Body of pancreas (tissue), 4 donors: ENCODE measurements around the gene CEACAM16. TPM values are rescaled to one million over a fixed set of nuclear protein-coding genes. Genes with fewer than 3 reads are reported as not detected.

Source experiments
- ATAC-seq: fragments of 150-250 bp; one replicate; pipeline ENCODE4 v1.9.1; 2016
- DNase-seq, 4 donors: peaks; one replicate each; pipeline ENCODE4 v3.0.0-alpha.2; 2019
- H3K27ac ChIP-seq, 4 donors: fragments of 200-600 bp; sonication (generic); 1 replicate in 3 of 4; 2 replicates in 1 of 4; pipeline versions ENCODE4 v1.5.1 to v1.6.1; 2016 to 2019; ENCODE audit warnings: mild to moderate bottlenecking in 1 of 4, mixed read lengths in 1 of 4, moderate library complexity in 1 of 4
- H3K27me3 ChIP-seq, 2 donors: fragments of 200-600 bp; sonication (generic); one replicate each; pipeline ENCODE4 v1.6.0; 2016; ENCODE audit warnings: mild to moderate bottlenecking in 1 of 2
- H3K36me3 ChIP-seq, 2 donors: fragments of 200-600 bp; sonication (generic); replicated peaks in 1 of 2; 2 replicates each; pipeline ENCODE4 v1.5.1; 2016; ENCODE audit warnings: low read depth in 2 of 2; ENCODE audit not compliant: insufficient read depth in 1 of 2
- H3K4me1 ChIP-seq: fragments of 200-600 bp; sonication (generic); one replicate; pipeline ENCODE4 v1.6.0; 2016
- H3K4me3 ChIP-seq, 2 donors: fragments of 200-600 bp; sonication (generic); 1 replicate in 1 of 2; 2 replicates in 1 of 2; pipeline ENCODE4 v1.5.1; 2016 to 2019
- H3K9me3 ChIP-seq, 3 donors: fragments of 200-600 bp; sonication (generic); 1 replicate in 2 of 3; 2 replicates in 1 of 3; pipeline ENCODE4 v1.5.1; 2016
- POLR2A ChIP-seq, 3 donors: fragments of 450-650 bp; IDR thresholded peaks; one replicate each; pipeline ENCODE4 v1.6.1; 2016; ENCODE audit warnings: antibody characterized with exemption in 3 of 3, mild to moderate bottlenecking in 2 of 3
- WGBS, 2 donors: methylation state at CpG; one replicate each; pipeline ENCODE4 v1.1.5; 2017; 5-methylcytosine and 5-hydroxymethylcytosine counted together
- intact Hi-C: fragments of 100-400 bp; cut with DNase I; formaldehyde crosslinking; loops from one replicate; pipeline ENCODE4 v1.15.1; 2023
- total RNA-seq, 2 donors: library from RNA; depleted of rRNA; stranded (reverse); fragments of >200 nt; gene quantifications; one replicate each; pipeline ENCODE4 v1.1.0, GENCODE V29; 2016
- TF ChIP-seq, protein P1 (sequence below), 7 experiments: fragments of 450-650 bp in 4 of 7; fragments of 200-600 bp in 3 of 7; sonication (generic) in 3 of 7; IDR thresholded peaks; one replicate each; pipeline ENCODE4 v1.5.1; 2016 to 2019; ENCODE audit warnings: antibody characterized with exemption in 7 of 7

CEACAM16 gene
- total RNA-seq, 2 donors from 2014 or later, result 0.33 to 1.3 TPM

DNA sequence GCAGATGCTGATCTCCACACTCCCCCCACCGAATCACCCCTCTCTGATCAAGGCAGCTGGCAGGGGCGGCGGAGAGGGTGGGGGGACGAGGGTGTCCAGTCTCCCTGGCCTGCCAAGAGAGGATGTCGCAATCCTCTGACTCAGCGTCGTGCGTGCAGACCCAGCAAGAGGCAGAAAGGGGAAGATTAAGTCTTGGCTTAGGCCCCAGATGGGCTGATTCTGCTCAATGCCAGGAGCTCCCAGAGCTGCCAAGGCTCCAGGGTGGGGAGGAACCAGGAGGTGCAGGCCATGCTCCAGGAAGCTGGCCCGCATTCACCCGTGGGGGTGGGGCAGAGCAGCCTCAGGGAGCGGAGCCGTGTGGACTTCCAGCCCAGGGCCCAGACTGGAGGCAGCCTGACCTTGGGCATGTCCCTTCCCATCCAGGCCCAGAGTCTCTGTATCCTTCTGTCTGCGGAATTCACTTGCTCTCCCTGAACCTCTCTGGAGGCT is 42.9 kb downstream of the CEACAM16 start:
- TF ChIP-seq, protein P1, sequence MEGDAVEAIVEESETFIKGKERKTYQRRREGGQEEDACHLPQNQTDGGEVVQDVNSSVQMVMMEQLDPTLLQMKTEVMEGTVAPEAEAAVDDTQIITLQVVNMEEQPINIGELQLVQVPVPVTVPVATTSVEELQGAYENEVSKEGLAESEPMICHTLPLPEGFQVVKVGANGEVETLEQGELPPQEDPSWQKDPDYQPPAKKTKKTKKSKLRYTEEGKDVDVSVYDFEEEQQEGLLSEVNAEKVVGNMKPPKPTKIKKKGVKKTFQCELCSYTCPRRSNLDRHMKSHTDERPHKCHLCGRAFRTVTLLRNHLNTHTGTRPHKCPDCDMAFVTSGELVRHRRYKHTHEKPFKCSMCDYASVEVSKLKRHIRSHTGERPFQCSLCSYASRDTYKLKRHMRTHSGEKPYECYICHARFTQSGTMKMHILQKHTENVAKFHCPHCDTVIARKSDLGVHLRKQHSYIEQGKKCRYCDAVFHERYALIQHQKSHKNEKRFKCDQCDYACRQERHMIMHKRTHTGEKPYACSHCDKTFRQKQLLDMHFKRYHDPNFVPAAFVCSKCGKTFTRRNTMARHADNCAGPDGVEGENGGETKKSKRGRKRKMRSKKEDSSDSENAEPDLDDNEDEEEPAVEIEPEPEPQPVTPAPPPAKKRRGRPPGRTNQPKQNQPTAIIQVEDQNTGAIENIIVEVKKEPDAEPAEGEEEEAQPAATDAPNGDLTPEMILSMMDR (IDR thresholded peaks at IDR 0.05), result peak in 1 of 7 experiments; percentile 10
- peak in 2 of 3 donors; percentile 62 to 64 for TF ChIP-seq POLR2A (IDR thresholded peaks at IDR 0.05)
- Histone ChIP-seq H3K36me3 (no peaks in the 10 kb centered on the region), H3K27me3 (no peaks in the 10 kb centered on the region), H3K9me3 (no peaks in the 10 kb centered on the region), H3K4me1 (peaks cover 79% of the 10 kb centered on the region), H3K27ac (peak overlapping the region; percentile 84 to 98 (median 94)), H3K4me3 (no peak overlapping the region)
- intact Hi-C loops, result no loop called here
- DNase-seq (peak; percentile 98 to 100 (median 100)), ATAC-seq (peak; percentile 92)
- 0 to 1% methylated on average over 10 to 13 of the region's 13 CpGs for WGBS, 2 donors

DNA sequence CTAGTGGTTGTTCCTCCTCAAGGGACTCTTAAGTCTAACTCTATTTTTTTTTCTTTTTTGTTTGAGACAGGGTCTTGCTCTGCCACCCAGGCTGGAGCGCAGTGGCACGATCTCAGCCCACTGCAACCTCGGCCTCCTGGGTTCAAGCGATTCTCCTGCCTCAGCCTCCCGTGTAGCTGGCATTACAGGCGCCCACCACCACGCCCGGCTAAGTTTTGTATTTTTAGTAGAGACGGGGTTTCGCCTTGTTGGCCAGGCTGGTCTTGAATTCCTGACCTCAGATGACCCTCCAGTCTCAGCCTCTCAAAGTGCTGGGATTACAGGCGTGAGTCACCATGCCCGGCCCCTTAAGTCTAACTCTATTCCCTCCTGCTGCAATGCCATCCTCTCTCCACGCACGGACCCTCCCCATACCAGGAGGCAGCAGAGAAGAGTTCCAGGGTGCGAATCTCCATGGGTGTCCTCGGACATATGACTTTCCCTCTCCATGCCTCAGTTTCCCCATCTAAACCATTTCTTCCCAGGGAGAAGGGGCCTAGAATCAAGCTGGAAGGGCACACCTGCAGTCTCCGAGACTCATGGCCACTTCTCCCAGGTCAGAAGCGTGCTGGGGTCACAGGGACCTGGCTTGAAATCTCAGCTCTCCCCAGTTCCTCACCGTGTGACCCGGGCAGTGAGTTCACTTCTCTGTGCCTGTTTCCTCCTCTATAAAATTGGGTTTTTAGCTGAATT is 43.5 kb downstream of the CEACAM16 start:
- no peaks in the 10 kb centered on the region for H3K9me3 ChIP-seq

DNA sequence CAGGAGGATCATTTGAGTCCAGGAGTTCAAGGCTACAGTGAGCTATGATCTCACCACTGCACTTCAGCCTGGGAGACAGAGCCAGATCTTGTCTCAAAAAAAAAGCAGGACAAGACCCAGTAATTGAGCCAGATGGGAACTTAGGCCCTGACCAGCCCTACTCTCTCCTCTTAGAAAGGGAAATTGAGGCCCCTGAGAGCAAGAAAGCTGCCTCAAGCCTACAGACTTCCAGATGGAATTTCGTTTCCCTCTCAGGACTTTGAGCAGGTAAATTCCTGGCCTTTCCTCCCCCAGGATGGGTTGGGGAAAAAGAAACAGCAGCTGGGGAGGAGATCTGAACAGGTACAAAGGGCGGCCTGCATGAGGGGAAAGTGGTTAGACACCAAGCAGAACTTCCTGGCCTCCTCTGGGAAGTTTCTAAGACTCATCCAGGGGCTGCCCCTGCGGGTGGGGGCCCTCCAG is 46.0 kb downstream of the CEACAM16 start:
- WGBS, 2 donors, result 64 to 69% methylated on average over 3 of the region's 3 CpGs
- no peaks in the 10 kb centered on the region for H3K36me3 ChIP-seq
- H3K4me1 ChIP-seq, result peaks cover 77% of the 10 kb centered on the region
- H3K9me3 ChIP-seq, result no peaks in the 10 kb centered on the region
- no peak for ATAC-seq
- no peak overlapping the region for H3K4me3 ChIP-seq
- TF ChIP-seq, protein P1 (IDR thresholded peaks at IDR 0.05), result no peak
- TF ChIP-seq POLR2A (IDR thresholded peaks at IDR 0.05), result no peak
- H3K27ac ChIP-seq, result peak overlapping the region; percentile 7 to 98 (median 94)
- intact Hi-C loops, result no loop called here
- H3K27me3 ChIP-seq, result no peaks in the 10 kb centered on the region
- DNase-seq, result no peak

More for the DNA sequence above, 43.5 kb downstream of the CEACAM16 start:
- intact Hi-C loops, result no loop called here
- peak in 1 of 3 donors; percentile 21 for TF ChIP-seq POLR2A (IDR thresholded peaks at IDR 0.05)
- TF ChIP-seq, protein P1 (IDR thresholded peaks at IDR 0.05), result no peak
- no peak overlapping the region for H3K4me3 ChIP-seq
- no peaks in the 10 kb centered on the region for H3K36me3 ChIP-seq
- ATAC-seq, result no peak
- peaks cover 80% of the 10 kb centered on the region for H3K4me1 ChIP-seq
- DNase-seq, result peak in 2 of 4 donors; percentile 36 to 46
- no peaks in the 10 kb centered on the region for H3K27me3 ChIP-seq
- WGBS, 2 donors, result 47 to 53% methylated on average over 19 to 20 of the region's 20 CpGs
- peak overlapping the region; percentile 84 to 98 (median 94) for H3K27ac ChIP-seq

DNA sequence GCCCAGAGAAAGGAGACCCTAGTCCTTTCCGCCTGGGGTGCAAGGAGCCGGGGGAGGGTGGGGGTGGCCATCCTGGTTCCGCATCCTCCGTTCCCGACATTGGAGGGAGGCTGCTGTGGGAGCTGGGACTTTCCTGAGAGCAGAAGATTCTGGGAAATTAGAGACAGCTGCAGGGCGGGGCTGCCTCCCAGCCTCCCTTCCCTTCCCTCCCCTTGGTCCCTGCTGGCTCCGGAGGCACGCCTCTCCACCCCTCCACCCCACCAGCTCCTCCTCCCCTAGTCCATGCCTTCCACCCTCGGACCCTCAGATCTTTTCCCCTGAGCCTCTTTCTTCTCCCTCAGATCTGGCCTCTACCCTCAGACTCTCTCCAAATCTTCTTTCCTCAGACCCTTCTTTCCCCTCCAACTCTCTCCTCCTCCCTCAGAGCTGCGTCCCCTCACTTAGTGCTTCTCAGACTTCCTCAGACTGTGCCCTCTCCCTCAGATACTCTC is 46.4 kb downstream of the CEACAM16 start:
- H3K27ac ChIP-seq, result peak overlapping the region; percentile 7 to 98 (median 94)
- peaks cover 79% of the 10 kb centered on the region for H3K4me1 ChIP-seq
- intact Hi-C loops, result no loop called here
- DNase-seq (peak in 3 of 4 donors; percentile 38 to 64 (median 42)), ATAC-seq (no peak)
- no peak for TF ChIP-seq POLR2A (IDR thresholded peaks at IDR 0.05)
- TF ChIP-seq, protein P1 (IDR thresholded peaks at IDR 0.05), result no peak
- H3K4me3 ChIP-seq, result no peak overlapping the region
- no peaks in the 10 kb centered on the region for H3K36me3 ChIP-seq
- 54 to 69% methylated on average over 10 of the region's 10 CpGs for WGBS, 2 donors
- H3K9me3 ChIP-seq, result no peaks in the 10 kb centered on the region
- no peaks in the 10 kb centered on the region for H3K27me3 ChIP-seq
